Measurements from ENCODE around the gene SRP9.
"Not testable (repeated sequence)": the region's sequence is repeated elsewhere in the genome, so short reads cannot be mapped to it uniquely, and the experiment has no call there.

SRP9 gene

GRCh38 chr1:225817611-225818061 lies 40.0 kb downstream of the SRP9 start:
- DNase-seq = no peak

GRCh38 chr1:225818229-225818628 lies 40.6 kb downstream of the SRP9 start:
- no peak for DNase-seq

DNA sequence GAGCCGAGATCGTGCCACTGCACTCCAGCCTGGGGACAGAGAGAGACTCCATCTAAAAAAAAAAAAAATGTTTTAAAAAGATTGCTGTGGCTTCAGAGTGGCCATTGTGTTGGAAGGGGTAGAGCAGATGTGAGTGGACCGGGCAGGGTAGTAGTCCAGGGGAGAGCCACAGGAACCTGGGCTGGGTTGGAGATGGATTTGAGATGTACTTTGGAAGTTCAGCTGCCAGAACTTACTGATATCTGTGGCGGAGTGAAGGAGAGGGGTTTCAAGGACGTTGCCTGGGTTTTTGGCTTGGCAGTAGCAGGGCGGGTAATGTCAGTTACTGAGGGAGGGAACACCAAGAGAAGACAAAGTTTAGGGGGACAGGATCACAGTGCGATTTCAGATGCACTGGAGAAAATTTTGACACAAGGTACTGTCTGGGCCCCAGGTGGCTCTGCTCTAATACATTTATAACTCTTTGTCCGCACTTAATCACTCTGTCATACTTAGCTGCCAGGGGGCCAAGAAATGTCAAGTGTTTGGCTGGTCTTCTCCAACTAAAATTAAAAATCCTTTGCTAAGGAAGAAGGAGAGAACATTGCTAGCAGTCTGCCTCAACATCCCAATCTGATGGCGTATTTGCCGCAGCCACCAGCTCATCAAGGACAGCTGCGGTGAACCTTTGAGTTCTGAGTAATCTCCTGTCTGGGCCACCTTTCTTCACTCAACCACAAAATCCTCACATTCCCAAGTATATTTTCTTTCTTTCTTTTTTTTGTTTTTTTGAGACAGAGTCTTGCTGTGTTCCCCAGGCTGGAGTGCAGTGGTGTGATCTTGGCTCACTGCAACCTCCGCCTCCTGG lies 41.9 kb downstream of the SRP9 start:
- DNase-seq = no peak

GRCh38 chr1:225820522-225821120 lies 43.0 kb downstream of the SRP9 start:
- no peak for DNase-seq

GRCh38 chr1:225822655-225823403 lies 45.2 kb downstream of the SRP9 start:
- no peak for DNase-seq

GRCh38 chr1:225823811-225824261 lies 46.2 kb downstream of the SRP9 start:
- no peak for DNase-seq

- DNase-seq = no peak
Observed at GRCh38 chr1:225824533-225824941, 46.9 kb downstream of the SRP9 start.

- no peak for DNase-seq
Observed at GRCh38 chr1:225825078-225825477, 47.5 kb downstream of the SRP9 start.

- no peak for DNase-seq
Observed at GRCh38 chr1:225825607-225826007, 48.0 kb downstream of the SRP9 start.

GRCh38 chr1:225827076-225827475 lies 49.5 kb downstream of the SRP9 start:
- DNase-seq = no peak

- DNase-seq = no peak
Observed at GRCh38 chr1:225828706-225829345, 51.2 kb downstream of the SRP9 start.

DNA sequence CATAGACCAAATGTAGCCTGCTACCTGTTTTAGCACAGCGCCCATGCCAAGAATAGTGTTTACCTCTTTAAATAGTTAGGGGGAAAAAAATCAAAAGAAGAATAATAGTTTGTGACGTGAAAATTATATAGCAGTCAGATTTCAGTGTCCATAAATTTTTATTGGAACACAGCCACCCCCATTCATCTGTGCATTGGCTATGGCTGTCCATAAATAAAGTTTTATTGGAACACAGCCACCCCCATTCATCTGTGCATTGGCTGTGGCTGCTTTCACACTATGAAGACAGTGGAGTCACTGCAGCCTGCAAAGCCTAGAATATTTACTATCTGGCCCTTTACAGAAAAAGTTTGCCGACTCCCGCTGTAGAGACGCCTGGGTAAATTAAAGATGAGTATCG lies 53.2 kb downstream of the SRP9 start:
- DNase-seq = no peak

DNA sequence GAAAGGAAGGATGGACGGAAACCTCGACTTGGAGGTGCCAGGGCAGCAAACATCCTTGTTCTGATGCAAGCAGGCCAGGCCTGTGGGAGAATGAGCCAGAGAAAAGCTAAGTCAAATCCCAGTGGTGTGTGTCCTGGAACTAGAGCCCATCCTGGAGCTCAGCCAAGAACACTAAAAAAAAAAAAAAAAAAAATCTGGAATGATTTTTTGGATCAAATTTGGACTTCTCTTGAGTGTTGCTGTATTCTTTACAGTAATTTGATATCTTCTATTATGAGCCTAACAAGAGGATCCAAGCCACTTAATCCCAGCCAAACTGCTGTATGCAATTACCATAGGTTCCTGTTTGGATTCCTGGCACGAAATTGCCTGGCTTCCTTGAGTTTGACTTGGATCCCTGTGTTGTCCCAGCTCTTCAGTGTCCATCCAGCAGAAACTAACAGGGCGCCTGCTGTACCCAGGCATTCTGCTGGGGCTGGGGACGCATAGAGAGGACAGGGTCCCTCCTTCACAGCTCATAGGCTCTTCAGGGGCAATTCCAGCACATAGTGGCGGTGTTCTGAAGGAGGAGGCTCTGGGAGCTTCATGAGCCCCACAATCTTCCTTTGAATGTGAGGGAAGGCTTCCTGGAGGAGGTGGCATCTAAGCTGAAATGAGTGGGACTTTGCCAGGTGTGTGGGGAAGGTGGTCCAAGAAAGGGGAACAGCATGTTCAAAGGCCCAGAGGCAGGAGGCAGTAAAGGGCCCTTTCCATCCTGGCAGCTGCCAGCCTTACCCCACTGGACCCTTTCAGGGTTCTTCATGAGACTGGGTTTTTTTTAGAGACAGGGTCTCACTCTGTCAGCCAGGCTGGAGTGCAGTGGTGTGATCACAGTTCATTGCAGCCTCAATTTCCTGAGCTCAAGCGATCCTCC lies 57.0 kb downstream of the SRP9 start:
- no peak for DNase-seq

- DNase-seq = no peak
Observed at GRCh38 chr1:225835856-225836255, 58.2 kb downstream of the SRP9 start.

DNA sequence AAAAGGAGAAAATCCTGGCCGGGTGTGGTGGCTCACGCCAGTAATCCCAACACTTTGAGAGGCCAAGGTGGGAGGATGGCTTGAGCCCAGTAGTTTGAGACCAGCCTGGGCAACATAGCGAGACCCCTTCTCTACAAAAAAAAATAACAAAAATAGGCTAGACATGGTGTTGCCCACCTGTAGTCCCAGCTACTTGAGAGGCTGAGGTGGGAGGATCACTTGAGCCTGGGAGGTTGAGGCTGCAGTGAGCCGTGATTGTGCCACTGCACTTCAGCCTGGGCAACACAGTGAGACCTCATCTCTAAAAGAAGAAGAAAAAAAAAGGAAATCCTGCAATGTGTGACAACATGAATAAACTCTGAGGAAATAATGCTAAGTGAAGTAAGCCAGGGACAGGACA lies 58.7 kb downstream of the SRP9 start:
- DNase-seq = not testable (repeated sequence)

- DNase-seq = no peak
Observed at GRCh38 chr1:225838793-225839192, 61.2 kb downstream of the SRP9 start.

Measured in SIG-M5 (cell line).